Cortex of kidney (tissue), 1 donor: ENCODE measurements around the gene CRY1.

Experiments
- DNase-seq: peaks from one replicate; lab custom pipeline; 2025; lab: John Stamatoyannopoulos, UW

Gene CRY1

DNA sequence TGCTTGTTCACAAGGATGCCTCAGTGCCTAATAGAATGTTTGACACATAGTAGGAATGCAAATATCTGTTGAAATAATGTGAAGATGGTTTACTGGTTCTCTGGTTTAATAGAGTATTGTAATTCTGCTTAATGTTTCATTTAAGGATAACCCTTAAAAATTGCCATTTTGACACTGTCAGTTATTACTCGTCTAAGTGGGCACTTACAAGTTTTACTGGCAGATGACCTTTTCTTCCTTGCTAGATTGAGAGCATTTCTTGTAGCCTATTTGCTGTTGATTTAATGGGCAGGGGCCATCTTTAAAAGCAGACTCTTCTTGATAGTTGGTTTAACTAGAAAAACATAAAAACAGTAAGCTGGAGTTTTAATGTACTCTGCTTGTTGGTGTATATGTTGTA is 135.8 kb downstream of the CRY1 start:
- DNase-seq, result no peak

DNA sequence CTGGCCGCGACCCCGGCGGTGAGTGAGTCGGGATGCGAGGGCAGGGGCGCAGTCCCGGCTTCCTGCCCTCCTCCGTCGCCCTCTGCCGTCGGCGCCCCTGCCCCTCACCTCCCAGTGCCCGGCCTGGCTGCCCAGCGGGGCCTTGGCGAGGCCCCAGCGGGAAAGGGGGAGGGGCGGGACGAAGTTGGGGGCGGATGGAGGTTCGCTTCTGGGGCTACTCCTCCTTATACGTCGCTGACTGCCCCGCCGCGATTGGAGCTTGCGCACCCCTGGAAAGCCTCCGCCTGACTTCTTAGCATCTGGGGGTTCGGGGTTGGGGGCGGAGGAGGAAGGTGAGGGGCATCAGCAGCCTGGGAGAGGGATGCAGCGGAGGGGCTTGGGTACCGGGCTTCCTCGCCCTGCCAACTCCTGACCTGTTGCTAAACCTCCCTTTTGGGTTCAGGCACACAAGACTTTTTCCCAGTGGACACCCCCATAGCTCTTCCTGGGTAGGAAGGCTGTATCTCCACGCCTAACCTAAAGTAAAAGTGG is 137.2 kb downstream of the CRY1 start:
- no peak for DNase-seq

DNA sequence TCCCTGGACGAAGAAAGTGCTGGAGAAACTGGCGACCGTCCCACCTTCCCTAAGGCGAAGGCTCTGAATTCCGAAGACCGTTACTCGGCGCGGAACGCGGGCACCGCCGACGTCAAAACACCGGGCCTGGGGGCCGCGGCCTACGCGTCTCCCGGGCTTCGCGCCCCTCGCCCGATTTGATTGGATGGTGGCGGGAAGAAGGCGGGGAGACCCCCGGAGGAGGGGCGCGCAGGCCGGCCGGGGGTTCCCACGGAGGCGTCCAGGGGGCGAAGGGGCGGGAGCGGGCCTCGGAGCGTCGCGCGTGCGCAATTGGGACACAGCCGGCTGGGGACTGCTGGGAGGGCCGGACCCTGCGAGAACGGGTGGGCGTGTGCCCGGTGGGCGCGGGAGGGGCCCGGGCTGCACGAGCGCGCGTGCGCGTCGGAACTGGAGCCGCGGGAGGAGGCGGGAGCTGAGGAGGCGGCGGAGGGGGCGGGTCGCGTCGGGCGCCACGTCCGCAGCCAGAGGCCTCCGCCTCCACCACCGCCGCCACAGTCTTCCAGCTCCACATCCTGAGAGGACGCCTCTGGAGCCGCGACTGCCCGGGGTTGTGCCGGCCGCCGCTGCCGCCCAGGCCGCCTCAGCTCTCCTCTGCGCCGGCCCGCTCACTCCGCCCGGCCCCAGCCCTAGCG is 137.8 kb downstream of the CRY1 start, which contains the start of gene TMEM263:
TSS of gene TMEM263 (plus strand) at position 531 of the 671 bp plus-strand sequence. CDS start 11,210 bp downstream, outside the sequence.
- DNase-seq, result peak; percentile 69

DNA sequence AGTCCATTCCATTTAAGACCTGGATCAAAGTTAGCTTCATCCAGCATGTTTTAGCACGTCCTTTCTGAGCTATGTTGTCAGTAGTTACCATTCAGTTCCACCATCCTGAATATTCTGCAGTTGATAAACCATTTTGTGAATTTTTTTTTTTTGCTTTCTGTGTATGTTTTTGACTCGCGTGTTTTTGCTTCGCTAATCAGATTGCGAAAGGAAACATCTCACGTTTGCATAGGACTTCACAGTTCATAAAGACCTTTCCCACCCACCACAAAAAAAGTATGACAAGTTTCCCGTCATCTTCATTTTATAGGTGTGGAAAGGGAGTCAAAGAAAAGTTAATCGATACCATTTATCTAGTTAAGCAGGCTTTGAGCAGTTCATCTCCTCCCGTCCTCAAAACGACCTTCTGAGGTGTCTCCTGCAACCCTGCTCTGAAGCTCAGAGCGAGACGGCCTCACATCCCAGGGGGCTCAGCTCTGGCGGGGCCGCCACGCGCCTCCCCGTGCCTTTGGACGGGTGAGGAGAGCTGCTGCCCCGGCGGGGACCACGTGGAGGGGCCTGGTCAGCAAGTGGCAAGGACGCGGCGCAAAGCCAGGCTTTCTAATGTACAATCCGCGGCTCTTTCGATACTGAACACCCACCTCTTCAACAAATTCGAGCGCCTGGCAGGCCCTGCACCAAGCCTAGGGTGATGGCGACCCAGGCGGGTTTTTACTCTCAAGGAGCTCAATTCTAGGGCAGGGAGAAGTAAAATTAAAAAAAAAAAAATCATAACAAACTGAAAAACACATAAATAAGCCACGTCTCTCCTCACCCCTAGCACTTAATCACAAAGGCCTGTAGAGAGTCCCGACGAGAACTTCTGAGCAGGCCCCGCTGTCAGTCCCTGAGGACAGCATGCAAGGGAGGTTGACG is 138.6 kb downstream of the CRY1 start:
- DNase-seq, result no peak

DNA sequence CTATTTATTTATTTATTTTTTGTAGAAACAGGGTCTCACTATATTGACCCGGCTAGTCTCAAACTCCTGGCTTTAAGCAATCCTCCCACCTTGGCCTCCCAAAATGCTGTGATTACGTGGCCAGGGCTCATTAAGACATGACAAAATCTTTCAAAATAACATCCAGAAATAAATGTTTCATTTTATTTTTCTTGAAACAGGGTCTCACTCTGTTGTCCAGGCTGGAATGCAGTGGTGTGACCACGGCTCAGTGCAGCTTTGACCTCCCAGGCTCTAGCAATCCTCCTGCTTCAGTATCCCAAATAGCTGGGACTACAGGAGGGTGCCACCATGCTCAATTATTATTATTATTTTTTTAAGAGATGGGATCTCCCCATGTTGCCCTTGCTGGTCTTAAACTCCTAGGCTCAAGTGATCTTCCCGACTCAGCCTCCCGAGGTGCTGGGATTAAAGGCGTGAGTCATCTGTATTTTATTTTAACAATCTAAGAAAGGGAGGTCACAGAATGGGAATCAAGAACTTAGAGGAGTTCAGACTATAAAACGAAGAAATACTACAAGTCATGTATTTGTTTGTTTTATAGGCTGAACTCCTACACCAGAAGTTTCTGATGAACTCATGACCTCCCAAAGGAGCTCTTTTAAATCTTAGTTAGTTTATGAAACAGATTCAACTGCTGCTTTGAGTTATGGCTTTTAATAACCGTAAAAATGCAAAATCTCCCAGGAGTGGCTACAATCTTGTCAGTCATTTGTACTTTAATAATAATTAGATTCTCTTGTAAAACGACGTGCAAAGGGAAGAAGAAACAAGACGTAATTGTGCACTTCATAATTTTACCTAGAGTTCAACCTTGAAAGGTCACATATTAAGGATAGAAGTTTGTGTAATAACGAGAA is 139.7 kb downstream of the CRY1 start:
- no peak for DNase-seq

DNA sequence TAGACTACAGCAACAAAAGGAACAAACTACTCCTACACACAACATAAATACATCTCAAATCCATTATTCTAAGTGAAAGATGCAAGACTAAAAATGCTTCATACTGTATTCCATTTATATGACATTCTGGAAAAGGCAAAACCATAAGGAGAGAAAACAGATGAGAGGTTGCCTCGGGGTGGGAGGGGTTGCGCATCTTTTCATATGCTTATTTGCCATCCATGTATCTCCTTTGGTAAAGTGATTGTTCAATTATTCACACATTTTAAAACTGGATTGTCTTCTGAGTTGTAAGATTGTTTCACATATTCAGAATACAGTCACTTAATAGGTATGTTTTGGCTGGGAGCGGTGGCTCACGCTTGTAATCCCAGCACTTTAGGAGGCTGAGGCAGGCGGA is 142.8 kb downstream of the CRY1 start:
- DNase-seq, result no peak

DNA sequence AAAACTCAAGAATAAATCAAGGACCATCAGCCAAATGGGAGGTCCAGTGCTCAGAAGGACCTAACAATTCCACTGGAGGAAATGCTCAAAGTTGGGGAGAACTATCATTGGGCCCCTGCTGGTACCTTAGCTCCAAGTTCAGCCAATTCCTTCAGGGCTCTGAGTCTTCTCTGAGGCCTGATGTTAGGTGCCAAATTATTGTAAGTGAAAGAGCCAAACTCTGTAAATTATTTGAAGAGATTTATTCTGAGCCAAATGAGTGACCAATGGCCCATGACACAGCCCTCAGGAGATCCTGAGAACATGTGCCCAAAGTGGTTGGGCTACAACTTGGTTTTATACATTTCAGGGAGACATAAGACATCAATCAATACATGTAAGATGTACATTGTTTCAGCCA is 145.9 kb downstream of the CRY1 start:
- no peak for DNase-seq

DNA sequence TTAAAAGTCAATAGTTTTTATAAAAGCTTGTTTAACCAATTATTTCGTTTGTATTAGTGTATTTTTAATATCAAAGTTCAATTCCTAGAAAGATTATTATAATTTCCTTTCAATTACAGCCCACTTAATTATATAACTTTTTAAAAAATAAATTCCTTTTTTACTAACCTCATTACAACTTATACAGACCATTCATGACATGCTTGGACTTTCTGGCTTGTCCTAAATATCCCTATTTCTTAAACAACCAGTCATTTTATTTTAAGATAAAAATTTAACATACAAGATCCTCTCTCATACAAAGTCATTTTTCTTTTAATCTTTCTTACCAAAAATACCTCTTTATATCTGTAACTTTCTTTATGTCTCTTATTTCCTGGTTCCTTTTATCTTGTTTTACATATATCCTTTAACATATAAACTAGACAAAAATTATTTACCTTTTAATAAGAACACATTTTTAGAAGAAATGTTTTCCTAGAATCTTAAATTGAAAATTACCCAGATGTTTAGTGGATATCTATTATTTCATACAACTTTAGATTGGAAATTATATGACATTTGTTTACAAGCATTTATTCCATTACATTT is 148.0 kb downstream of the CRY1 start:
- no peak for DNase-seq

DNA sequence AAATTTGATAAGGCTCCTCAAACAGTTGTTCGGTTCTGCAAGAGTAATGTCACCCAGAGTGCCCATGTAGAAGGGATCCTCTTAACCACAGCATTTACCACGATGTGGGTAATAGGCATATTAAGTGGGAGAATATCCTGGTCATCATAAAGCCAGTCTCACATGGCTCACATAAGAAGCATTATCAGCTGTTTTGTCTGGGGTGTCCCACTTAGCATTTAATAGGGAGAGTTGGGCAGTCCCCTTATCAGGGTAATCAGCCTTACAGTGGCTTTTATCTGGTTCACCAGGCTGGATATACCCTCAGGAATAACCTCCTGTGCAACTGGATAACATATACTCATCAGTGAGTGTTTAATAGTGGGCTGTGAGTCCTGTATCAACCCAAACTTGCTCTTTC is 150.6 kb downstream of the CRY1 start:
- no peak for DNase-seq

DNA sequence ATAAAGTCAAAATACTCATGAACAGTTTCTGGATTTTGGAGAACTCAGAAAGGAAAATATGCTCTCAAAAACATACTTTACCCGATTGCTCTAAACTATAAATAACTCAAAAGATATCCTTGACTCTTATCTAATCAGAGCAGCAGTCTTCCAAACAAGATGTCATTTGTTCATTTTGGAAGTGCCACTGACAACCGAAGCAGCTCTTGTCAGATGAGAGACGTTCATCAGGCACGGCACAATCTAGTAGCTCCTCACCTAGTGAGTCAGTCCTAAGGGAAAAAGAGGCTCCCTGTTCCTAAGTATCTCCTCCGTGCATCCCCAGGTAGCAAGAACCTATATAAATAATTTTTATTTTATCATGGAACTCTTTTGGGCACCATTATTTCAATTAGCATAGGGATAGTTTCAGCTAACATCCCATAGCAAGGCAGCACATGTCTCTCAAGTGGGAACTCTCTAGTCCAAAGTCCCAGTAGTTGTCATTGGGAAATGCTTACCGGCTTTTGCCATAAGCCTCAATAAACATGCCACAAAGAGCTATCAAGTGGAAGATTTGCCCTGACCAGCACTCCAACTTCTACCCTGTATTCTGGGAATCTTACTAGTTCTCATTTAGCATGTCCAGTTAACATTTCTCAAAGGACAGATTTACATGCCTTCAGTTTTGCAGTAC is 151.7 kb downstream of the CRY1 start:
- no peak for DNase-seq
